ENCODE results near the gene SART3. TPM values are rescaled to one million over a fixed set of nuclear protein-coding genes. Genes with fewer than 3 reads are reported as not detected.

SART3 gene
- total RNA-seq, 2 donors from 2014 or later, result 24.5 to 25.3 TPM

DNA sequence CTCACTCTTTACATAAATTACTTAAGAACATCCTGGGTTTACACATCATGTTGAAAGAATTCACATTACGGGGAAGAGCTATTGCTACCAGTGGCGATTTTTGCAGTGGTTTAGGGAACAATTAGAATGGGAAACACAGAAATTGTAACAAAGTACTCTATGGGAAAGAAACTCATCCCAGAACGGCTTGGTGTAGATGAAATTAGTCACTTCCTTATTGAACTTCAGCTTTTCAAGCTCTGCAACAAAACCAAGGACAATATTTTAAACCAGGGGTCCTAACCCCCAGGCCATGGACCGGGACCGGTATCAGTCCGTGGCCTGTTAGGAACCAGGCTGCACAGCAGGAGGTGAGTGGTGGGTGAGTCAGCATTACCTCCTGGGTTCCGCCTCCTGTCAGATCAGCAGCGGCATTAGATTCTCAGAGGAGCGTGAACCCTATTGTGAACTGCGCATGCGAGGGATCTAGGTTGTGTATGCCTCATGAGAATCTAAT is 78.2 kb downstream of the SART3 start:
- intact Hi-C loops (cut with DNase I), result no loop called here
- ATAC-seq (no peak), DNase-seq (no peak)

GRCh38 chr12:108479364-108480070 is 81.5 kb downstream of the SART3 start:
- intact Hi-C loops (cut with DNase I), result no loop called here

DNA sequence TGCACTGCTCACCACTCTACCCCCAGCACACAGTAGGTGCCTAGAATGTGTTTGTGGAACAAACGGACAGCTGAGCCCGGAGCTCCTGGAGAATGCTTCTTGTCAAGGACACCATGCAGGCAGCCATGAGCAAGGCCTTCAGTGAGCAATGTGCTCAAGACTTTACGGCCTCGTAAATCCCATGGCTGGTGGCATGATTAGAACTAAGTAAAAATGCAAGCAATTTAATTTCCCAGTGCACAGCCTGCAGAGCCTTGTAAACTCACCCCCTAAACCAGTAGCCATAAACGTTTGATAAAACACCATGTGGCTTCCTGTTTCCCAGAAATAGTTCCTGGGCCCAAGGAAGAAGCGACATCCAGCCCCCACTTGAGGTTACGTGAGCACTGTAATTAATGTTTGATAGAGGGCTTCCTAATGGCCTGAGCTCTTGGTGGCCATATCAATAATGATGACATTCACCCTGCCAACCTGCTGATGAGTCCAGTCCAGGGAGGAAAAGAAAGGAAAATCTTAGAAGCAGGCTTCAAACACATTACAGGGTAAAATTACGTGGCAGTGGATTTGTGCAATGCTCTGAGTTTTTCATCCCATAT is 82.3 kb downstream of the SART3 start:
- ATAC-seq, result no peak
- intact Hi-C loops (cut with DNase I), result no loop called here
- no peak for DNase-seq

More at GRCh38 chr12:108479364-108480070, 81.5 kb downstream of the SART3 start:
- no peak for DNase-seq
- no peak for ATAC-seq

- ATAC-seq (no peak), DNase-seq (no peak)
- intact Hi-C loops (cut with DNase I), result no loop called here
These were observed 83.1 kb downstream of the SART3 start for GRCh38 chr12:108477881-108478259.

DNA sequence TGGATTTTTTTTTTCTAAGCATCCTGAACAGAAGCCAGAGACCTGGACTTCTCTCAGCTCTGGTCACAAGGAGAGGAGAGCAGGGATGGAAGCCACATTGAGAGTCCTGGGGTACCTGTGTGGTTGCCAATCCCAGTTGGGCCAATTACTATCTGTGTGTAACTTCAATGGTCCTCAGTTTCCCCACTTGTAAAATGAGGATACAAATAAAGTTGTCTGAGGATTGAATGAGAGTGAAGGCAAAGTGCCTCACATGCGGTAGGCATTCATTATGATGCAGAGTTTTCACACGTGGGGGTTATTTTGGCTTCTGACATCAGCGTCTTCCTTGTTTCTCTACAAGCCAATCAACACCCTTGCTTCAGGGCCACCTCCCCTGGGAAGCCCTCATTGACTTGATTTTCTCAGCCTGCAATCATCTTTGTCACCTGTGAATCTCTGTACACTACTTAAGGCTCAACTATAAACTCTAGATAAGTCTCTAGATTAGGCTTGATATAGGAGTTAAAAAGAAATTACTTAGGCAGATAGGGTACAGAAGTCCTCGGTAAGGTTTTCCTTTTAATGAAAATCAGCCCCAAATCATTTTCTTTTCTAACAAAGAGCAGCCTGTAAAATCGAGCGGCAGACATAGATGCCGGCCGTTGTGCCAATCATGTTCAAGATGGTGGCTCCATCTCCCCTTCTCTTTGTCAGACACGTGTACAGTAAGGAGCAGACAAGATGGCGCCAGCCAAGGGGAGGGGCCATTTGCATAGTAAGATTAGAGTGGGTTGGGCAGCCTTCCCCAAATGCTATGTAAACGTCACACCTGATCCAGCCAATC is 83.7 kb downstream of the SART3 start:
- intact Hi-C loops (cut with DNase I), result no loop called here
- no peak for ATAC-seq
- no peak for DNase-seq

DNA sequence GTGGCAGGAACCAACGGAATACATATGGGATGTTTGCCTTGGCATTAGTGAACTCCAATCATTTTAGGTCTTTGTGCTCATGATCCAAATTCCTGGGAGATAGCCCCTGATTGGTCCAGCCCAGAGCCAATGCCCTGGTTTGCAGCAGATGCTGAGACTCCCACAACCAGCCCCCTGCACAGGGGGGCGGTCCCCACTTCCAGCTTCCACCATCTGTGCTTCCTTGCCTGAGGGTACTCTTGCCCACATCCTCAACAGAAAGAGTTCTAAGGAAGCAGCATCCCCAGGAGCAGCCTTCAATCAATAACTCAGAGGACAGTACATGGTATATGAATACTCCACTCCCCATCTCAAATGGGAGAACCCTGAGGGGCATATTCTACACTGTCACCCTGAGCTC is 85.6 kb downstream of the SART3 start:
- intact Hi-C loops (cut with DNase I), result no loop called here
- no peak for DNase-seq
- no peak for ATAC-seq

DNA sequence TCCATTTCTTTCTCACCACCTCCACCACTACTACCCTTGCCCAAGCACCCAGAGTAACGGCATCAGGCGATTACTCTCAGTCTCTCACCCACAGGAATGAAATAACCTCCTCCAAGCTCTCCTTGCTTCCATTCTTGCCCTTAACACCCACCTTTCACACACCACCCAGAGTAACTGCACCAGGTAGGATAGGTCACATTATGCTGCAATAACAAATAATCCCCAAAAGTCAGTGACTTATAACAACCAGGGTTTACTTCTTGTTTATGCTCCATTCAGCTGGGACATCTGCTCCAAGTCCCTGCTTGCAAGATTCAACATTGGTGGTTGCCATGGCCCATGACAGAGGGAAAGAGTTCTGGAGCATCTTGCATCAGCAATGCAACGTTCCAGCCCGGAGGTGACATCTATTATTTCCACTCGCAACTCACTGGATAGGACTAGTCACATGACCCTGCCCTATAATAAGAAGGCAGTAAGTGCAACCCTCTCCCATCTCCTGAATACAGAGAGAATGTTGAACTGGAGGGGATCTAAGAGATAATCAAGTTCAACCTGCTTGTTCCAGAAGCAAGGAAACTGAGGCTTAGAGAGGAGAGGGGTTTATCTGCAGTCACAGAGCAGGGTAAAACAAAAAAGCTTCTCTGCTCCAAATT is 87.4 kb downstream of the SART3 start:
- no peak for DNase-seq
- intact Hi-C loops (cut with DNase I), result no loop called here
- no peak for ATAC-seq

Other genes starting within 250 kb of the SART3 start
- 10 to 100 TPM; 11.3 to 16.1 TPM for gene CMKLR1, start 221.9 kb downstream of the SART3 start, total RNA-seq
- 1 to 10 TPM; 4.6 to 6.3 TPM for gene FICD, start 45.9 kb downstream of the SART3 start, total RNA-seq
- 100 to 1,000 TPM; 241 to 261 TPM for gene ISCU, start 1.4 kb upstream of the SART3 start, total RNA-seq
- gene TMEM119, start 36.9 kb upstream of the SART3 start, total RNA-seq, result 1 to 10 TPM; 3.0 to 4.3 TPM
- 10 to 100 TPM in 1 of 2 donors, 1 to 10 TPM in 1; 4.5 to 12.5 TPM for gene SELPLG, start 72.7 kb upstream of the SART3 start, total RNA-seq
- 100 to 1,000 TPM in 1 of 2 donors, 10 to 100 TPM in 1; 95.0 to 109 TPM for gene CORO1C, start 170.3 kb upstream of the SART3 start, total RNA-seq